Measurements from ENCODE around the gene TIRAP. TPM values are rescaled to one million over a fixed set of nuclear protein-coding genes. Genes with fewer than 3 reads are reported as not detected.
A peak's percentile ranks its signal among the peaks of the same experiment; 100 is the strongest.

The TIRAP gene
- polyA plus RNA-seq, 1 experiment, result 7.2 TPM

GRCh38 chr11:126331286-126331685 is 48.4 kb downstream of the TIRAP start:
- POLR2A ChIA-PET, result no interaction called here
- TF ChIP-seq CTCF (IDR thresholded peaks at IDR 0.05; ENCODE audit: insufficient read depth, low read depth, low read length), result no peak
- Histone ChIP-seq H3K27me3 (ENCODE audit: control insufficient read depth, insufficient read depth, low read length) (no peaks in the 10 kb centered on the region), H3K4me3 (ENCODE audit: low read depth, low read length) (no peak overlapping the region), H3K36me3 (ENCODE audit: control insufficient read depth, insufficient read depth, low read length) (no peaks in the 10 kb centered on the region)
- no peak for DNase-seq (ENCODE audit: low read depth)
- CTCF ChIA-PET, result interaction anchor here (0.8 to 2.1 kb wide), 3 partner anchors 13 to 21 kb away, joined by 4 to 9 read pairs (median 6); no protein-coding TSS in a partner anchor

- no peak for TF ChIP-seq CTCF (IDR thresholded peaks at IDR 0.05; ENCODE audit: insufficient read depth, low read depth, low read length)
- ChIA-PET CTCF (interaction anchor here (2.1 kb wide), 1 partner anchor 22 kb away, joined by 6 read pairs; no protein-coding TSS in a partner anchor), POLR2A (interaction anchor here (0.6 to 0.9 kb wide), 2 partner anchors 10 to 51 kb away, joined by 3 read pairs; no protein-coding TSS in a partner anchor)
- no peaks in the 10 kb centered on the region for H3K36me3 ChIP-seq (ENCODE audit: control insufficient read depth, insufficient read depth, low read length)
- no peak overlapping the region for H3K4me3 ChIP-seq (ENCODE audit: low read depth, low read length)
- DNase-seq (ENCODE audit: low read depth), result peak; percentile 69
- H3K27me3 ChIP-seq (ENCODE audit: control insufficient read depth, insufficient read depth, low read length), result no peaks in the 10 kb centered on the region
Measured at GRCh38 chr11:126332221-126332711, 49.4 kb downstream of the TIRAP start.

GRCh38 chr11:126333142-126333541 is 50.2 kb downstream of the TIRAP start:
- no peak for DNase-seq (ENCODE audit: low read depth)
- POLR2A ChIA-PET, result no interaction called here
- Histone ChIP-seq H3K4me3 (ENCODE audit: low read depth, low read length) (no peak overlapping the region), H3K36me3 (ENCODE audit: control insufficient read depth, insufficient read depth, low read length) (no peaks in the 10 kb centered on the region), H3K27me3 (ENCODE audit: control insufficient read depth, insufficient read depth, low read length) (no peaks in the 10 kb centered on the region)
- no peak for TF ChIP-seq CTCF (IDR thresholded peaks at IDR 0.05; ENCODE audit: insufficient read depth, low read depth, low read length)
- CTCF ChIA-PET, result interaction anchor here (0.6 to 2.1 kb wide), 3 partner anchors 11 to 150 kb away, joined by 3 to 6 read pairs (median 3); no protein-coding TSS in a partner anchor

GRCh38 chr11:126334659-126335462 is 52.0 kb downstream of the TIRAP start:
- ChIA-PET POLR2A (no interaction called here), CTCF (interaction anchor here (4.0 kb wide), 1 partner anchor 24 kb away, joined by 17 read pairs; no protein-coding TSS in a partner anchor)
- TF ChIP-seq CTCF (IDR thresholded peaks at IDR 0.05; ENCODE audit: insufficient read depth, low read depth, low read length), result no peak
- Histone ChIP-seq H3K27me3 (ENCODE audit: control insufficient read depth, insufficient read depth, low read length) (no peaks in the 10 kb centered on the region), H3K36me3 (ENCODE audit: control insufficient read depth, insufficient read depth, low read length) (no peaks in the 10 kb centered on the region), H3K4me3 (ENCODE audit: low read depth, low read length) (no peak overlapping the region)
- DNase-seq (ENCODE audit: low read depth), result no peak

- ChIA-PET CTCF (interaction anchor here (4.0 kb wide), 1 partner anchor 25 kb away, joined by 17 read pairs; no protein-coding TSS in a partner anchor), POLR2A (no interaction called here)
- TF ChIP-seq CTCF (IDR thresholded peaks at IDR 0.05; ENCODE audit: insufficient read depth, low read depth, low read length), result no peak
- DNase-seq (ENCODE audit: low read depth), result no peak
- Histone ChIP-seq H3K36me3 (ENCODE audit: control insufficient read depth, insufficient read depth, low read length) (no peaks in the 10 kb centered on the region), H3K4me3 (ENCODE audit: low read depth, low read length) (no peak overlapping the region), H3K27me3 (ENCODE audit: control insufficient read depth, insufficient read depth, low read length) (no peaks in the 10 kb centered on the region)
Measured at GRCh38 chr11:126335463-126335760, 52.5 kb downstream of the TIRAP start.
